GM18502 (cell line): ENCODE measurements around the gene CLEC16A.
"Not testable (repeated sequence)": the region's sequence is repeated elsewhere in the genome, so short reads cannot be mapped to it uniquely, and the experiment has no call there.

Experiments
- ATAC-seq: cut with Tn5 transposase; IDR thresholded peaks from one replicate; pipeline ENCODE4 v1.9.1; 2021; ENCODE audit warnings: mild to moderate bottlenecking; ENCODE audit not compliant: unreplicated experiment, poor library complexity

The CLEC16A gene

DNA sequence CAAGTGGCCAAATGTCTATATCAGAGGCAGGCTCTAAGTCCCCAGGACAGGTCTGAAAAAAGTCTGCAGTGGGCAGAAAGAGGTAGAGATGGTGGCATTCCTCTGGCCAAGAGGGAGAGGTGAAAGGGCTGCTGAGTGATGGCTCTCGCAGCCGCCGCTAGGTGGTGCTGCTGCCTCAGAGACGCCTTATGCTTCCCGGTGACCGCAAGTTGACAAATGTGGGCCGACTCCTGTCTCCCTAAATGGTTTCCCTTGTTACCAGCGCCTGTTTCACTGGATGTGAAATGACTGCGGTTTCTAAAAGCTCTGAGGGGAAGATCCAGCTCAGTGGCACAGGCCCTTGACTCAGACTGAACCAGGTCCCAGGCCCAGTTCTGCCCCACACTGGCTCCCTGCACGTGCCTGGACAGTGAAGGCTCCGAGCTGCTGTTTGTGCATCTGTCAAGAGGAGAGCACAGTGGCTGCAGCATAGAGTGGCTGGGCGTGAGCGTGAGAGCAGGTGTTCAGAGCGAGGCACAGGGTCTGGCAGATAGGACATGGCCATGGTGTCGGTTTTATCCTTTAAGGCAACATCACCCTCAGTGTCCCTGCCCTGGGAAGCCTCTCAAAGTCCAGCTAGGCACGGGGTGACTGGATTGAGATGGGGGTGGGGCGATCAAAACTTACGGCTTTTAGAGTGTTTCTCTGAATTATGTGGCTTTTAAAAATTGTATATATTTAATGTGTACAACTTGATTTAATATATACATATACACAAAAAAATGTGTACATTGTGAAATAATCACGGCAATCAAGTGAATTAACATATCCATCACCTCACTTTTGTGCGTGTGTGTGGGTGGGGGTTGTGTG lies 19.9 kb downstream of the CLEC16A start:
- ATAC-seq, result peak; percentile 36

DNA sequence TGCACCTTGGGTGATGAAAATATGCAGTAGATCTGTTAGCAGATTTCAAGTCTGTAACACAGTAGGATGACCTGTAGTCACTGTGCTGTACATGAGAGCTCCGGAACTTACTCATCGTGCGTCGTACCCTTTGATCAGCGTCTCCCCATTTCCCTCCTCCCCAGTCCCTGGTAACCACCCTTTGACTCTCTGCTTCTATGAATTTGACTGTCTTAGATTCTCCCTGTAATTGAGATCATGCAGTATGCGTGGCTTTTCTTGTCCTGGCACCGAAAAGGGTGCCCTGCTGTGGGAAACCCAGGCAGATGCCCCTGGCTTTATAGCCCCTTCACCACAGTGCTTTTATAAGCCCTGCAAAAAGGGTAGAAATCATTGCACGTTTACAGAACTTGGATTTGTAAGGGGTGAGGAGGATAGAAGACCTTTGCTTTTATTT lies 20.5 kb downstream of the CLEC16A start:
- ATAC-seq, result peak; percentile 51

DNA sequence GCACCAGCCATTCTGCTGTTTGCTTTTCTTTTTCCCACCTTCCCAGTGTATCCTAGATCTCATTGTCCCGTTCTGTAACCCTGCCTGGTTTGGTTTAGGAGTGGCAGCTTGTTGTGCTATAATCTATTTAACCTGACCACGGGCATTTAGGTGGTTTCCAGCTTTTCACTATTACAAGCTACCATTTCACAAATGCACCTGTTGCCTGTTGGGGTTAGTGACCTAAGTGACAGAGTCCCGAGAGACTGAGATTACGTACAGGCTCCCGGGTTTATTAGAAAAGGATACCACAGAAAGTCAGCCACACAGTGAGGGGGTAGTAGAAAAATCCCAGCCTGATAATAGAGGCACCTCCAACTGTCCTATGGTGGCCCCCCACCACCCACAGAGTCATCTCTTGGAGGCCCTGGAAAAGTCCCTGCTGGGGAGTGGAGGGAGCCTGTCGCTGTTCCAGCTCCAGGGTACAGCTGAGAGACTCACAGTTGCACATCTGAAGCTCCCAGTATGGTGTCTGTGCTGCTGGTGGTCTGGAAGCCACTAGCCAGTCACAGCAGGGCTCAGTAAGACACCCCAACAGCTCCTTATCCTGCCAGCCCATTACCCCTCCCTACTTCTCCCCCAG lies 21.2 kb downstream of the CLEC16A start:
- ATAC-seq, result peak; percentile 67

DNA sequence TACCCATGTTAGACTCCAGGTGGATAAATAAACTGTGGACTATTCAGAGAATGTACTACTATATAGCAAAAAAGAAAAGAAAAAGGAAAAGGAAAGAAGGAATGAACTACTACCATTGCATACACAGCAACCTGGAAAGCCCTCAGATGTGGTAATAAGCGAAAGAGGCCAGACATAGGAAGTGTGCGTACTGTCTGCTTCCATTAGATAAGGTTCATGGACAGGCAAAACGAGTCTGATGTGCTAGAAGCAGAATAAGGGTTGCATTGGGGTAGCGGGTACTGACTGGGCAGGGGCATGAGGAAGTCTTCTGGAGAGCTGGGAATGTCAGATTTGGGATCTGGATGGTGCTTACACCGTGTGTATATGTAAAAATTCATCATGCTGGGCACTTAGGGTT lies 21.8 kb downstream of the CLEC16A start:
- ATAC-seq, result no peak

DNA sequence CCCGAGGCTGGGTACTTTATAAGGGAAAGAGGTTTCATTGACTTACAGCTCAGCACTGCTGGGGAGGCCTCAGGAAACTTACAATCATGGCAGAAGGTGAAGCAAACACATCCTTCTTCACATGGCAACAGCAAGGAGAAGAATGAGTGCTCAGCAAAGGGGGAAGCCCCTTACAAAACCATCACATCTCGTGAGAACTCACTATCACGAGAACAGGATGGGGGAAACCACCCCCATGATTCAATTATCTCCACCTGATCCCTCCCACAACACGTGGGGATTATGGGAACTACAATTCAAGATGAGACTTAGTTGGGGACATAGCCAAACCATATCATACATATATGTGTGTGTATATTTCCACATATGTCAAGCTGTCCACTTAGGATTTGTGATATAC lies 22.2 kb downstream of the CLEC16A start:
- ATAC-seq, result not testable (repeated sequence)

DNA sequence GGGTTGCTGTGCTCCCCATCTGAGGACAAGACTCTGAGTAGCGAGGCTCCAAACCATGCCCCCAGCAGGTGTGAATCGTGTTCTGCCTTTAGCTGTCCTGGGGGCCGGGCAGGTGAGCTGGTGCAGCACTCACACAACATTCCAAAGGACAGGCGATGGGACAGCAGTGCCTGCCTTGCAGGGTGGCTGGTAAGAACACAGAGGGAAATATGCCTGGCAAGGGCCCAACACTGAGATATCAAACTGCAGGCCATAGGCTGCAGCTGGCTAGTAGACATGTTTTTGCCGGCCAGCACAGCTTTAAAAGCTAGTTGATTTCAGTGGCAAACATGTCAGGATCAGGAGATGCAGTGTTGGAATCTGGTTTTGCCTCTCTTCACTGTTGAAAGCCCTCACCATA lies 23.6 kb downstream of the CLEC16A start:
- ATAC-seq, result no peak

DNA sequence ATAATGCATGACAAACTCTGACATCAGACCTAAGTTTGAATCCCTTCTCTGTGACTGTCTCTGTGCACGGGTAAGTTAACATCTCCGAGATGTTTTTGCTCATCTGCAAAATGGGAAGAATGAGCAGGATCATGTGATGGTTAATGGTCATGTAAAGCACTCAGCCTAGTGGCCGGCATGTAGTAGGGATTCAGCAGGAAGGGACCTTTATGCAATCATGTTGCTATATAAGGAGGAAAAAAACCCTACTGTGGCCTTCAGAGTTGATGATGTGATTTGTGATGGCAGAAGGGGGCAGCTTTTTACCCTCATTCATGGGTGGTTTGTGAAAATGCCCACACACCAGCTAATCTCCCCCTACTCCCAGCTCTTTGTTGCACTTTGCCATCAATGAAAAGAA lies 24.1 kb downstream of the CLEC16A start:
- ATAC-seq, result no peak

DNA sequence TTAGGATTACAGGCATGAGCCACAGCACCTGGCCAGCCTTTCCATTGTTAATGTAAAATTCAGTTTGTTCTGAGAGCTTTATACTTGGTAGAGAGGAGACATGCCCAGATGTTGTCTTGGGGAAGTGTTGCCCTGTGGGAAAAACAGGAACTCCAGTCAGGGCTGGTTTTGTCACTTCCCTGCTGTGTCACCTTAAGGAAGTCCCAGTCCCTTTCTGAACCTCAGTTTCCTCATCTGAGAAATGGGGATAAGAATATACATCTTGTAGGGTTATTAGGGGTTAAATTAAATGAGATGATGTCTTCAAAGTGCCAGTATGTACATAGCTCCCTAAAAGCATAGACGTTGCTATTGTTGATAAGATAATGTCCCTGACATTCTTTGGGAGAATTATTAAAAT lies 25.3 kb downstream of the CLEC16A start:
- no peak for ATAC-seq

DNA sequence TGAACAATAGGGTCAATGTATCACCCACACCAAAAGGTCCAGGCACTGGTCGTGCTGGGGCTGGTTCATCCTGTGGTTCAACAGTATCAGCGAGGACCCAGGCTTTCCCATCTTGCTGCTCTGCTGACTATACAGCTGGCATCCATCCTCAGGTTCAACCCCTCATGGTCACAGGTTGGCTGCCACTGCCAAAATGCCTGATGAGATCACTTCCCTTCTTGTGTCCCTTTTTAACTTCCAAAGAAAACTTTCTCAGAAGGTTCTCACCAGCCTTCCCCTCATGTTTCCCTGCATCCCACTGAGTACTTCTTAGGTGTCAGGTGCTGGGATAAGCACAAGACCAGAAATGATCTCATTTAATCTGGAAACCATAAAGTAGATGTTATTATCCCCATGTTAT lies 25.7 kb downstream of the CLEC16A start:
- ATAC-seq, result no peak

DNA sequence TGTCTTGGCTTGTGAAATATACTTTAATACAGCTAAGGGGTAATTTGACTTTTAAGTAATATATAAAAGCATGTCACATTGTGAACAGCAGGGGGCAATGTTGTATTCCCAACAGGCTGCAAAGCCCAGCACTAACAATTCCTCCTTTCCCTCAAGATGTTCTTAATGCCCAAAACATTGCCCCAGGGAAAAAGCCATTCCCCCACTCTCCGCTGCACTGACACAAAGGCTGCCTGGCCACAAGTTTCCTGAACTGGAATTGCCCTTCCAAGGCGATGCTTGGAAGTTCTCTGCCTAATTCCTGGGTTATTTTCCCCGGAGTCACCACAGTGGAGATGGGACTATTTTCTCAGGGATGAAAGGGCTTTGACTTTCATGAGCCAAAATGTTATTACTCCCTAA lies 27.2 kb downstream of the CLEC16A start:
- no peak for ATAC-seq

DNA sequence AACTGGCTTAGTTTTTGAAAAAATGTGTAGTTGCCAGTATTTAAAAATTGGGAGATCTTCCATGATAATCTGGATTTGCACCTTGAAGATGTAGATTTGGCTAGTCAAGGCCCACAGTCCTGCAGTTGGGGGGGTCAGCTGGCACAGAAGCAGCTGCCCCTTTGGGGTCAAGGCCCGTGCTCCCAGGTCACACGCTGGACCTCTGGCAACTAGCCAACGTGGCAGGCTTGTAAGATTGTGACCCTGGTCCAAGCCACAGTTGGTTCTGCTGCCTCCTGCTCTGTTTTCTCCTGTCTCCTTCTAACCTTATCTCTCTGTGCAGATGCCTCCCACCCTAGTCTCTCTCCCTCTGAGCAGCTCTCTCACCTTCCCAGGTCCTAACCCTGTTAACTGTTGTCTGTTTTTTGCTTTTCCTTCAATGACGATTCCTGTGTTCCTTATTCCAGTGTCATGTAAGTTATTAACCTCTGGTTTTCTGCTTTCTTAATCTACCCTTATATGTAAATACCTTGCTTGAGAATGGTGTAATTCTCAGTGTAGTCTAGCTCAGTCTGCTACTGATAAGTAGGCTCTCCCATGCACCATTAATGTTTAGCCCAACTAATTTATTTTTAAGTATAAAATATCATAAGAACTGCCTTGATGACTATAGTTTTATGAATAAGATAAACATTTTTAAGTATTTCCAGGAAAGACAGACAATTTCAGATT lies 27.9 kb downstream of the CLEC16A start:
- no peak for ATAC-seq

DNA sequence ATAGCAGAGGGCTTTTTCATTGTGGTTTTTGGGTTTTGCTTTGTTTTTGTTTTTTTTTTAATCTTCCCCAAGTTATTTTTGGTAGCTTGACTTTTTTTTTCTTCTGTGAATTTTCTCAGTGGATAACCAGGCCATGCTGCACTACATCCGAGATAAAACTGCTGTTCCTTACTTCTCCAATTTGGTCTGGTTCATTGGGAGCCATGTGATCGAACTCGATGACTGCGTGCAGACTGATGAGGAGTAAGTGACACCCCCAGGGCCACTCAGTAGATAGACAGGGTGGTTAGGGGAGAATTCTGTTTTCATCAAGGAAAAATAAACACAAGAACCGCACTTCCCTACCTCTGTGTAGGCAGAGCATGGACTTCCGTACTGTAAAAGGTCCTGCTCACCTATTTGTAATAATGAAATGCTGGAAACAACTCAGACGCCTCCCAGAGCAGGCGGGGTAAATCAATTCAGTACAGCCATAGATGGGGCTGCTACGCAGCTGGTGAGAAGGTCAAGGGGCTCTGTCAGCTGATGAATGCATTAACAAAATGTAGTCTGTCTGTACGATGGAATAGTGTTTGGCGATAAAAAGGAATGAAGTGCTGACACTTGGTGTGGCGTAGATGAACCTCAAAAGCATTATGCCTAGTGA lies 28.6 kb downstream of the CLEC16A start:
- no peak for ATAC-seq

DNA sequence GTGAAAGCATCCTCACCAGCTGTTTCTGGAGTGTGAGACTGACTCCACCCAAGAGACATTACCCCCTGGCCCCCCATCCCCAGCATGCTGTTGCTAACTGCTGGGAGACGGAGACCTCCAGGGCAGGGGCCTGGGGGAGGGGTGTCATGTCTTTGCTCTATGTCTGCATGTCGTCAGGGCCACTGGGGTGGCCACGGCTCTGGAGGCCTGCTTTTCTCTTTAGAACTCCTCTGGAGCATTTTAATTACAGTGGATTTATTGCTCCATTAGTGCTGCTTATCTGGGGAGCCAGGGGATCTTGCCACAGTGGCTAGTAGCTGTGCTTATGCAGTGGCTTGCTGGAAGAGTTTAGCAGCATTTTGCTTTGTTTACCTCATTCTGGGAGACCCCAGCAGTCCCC lies 32.3 kb downstream of the CLEC16A start:
- no peak for ATAC-seq

DNA sequence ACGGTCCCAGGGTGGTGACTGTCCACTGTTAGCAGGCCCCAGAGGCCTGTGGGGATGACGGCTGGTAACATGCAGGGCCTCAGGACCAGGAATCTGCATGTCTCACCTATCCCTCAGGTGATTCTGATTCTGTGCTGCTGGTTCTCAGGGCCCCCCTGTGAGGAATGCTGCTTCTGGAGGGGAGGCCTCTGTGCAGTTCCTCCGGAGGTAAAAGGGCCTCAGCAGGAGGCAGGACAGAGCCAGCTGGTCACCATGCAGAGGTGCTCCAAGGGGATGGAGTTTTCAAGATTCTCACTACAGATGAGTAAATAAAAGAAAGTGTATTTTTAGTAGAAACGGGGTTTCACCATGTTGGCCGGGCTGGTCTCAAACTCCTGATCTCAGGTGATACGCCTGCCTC lies 33.8 kb downstream of the CLEC16A start:
- no peak for ATAC-seq

DNA sequence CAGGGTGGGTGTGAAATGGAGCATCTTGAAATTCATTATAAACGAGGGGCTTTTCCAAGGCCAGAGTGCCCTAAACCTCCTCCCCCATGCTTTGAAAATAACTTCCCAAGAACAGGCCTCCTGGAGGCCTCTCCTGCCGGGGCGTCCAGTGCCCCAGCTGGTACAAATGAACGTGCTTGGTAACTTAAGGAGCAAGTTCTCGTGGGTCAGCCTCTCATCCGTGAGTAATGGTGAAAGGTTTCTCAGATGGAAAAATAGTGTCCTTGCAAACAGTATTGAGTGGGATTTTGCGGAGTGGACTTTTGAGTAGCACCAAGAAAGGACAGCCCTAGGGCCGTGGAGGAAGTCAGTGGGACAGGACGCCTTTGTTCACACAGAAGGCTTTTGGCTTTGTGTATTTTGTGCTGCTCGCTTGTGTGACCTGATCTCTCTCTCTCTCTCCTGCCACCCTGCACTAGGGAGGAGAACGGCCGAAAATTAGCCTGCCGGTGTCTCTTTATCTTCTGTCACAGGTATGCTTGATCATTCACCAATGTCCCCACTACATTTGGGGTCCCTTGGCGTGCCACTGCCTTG lies 34.6 kb downstream of the CLEC16A start:
- ATAC-seq, result no peak

DNA sequence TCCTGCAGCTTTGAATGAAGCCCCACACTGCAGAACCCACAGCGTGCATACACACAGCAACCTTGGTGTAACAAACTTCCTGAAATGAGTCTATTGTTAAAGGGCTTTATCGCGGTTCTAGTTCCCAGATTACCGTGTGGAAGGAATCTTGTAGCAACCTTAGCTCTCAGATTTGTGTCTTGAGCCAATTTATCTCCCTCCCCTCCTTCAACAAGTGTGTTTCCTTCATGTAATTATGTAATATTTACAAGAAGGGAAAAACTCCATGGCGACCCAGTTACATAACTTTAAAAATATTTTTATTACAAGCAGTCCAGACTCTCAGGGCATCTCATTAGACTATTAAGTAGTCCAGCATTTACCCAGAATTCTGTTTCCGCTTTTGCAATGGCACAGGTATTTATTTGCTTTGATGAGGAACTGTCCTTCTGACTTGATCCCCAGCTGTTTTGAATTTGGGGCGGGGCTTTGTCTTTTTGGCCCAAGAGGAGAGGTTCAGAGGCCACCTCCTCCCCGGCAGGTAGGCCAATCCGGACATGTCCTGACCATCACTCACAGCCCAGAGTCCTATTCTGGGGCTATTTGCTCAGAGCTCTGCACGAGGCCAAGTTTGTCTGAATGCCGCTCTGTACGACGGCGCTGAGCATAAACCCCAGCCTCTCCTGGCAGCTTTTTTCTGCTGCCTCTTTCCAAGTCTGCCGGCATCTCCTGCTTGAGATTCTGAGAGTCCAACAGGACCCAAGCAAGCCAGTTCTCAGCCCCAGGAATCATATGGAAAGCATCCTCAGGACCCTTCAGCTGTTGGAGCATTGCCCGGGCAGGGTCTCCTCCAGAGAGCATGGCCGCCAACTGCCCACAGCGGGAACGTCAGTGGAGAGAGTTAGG lies 35.6 kb downstream of the CLEC16A start:
- no peak for ATAC-seq

DNA sequence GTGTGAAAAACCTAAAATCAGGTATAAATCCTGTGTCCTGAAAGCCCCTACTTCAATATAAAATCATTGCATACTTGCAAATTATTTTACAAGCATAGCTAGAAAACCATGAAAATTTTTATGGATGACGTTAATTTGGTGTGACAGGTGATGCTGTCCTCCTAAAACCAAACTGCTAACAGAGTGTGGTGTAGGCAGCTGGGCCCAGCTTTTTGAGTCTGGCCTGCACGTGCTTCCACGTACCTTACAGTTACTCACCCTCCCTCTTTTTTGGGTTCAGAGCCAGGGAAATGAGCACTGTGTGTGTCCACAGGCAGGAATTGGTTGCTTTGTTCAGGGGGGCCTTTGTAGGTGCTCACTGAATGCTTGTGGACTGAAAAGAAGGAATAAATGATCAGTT lies 36.4 kb downstream of the CLEC16A start:
- ATAC-seq, result no peak

DNA sequence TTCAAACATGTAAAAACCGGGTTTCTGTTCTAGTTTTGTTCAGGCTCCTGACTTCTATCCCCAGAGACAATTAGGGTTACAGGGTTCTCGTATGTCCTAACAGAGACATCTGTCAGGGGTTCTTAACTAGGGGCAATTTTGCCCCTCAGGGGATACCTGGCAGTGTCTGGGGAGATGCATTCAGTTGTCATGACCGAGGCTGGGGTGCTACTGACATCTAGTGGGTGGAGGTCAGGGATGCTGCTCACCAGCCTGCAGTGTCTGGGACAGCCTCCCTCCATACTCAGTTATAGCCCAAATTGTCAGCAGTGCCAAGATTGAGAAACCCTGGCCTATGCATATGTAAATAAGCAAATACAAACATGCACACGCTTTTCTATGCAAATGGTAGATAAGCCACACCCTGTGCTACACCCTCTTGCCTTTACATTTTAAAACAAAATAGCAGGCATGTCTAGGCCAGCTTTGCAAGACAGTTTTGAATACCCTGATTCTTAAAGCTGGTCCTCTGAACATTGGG lies 37.4 kb downstream of the CLEC16A start:
- ATAC-seq, result peak; percentile 76

DNA sequence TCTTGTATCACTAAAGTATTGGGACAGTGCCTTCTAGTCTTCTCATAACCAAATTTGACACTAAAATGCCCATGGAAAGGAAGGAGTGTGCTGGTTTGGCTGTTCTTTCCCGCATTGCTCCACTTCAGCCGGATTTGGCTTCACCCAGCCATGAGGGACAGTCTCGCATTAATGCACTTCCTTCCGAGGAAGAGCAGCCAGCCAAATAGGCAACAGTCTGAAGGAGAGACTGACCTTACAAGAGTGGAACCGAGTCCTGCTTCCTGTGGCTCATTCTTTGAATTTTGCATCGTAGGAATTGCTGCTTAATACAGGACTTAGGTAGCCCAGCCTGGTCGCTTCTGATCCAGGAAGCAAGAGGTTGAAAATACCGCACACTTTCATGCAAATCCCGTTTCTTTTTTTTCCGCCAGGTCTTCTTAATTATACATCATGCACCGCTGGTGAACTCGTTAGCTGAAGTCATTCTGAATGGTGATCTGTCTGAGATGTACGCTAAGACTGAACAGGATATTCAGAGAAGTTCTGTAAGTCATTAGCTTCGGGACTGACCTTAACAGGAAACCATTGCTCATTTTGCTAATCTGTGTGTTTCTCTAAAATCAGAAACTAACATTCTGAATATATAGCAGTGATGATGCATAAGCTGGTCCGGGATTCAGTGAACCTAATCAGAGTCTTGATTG lies 38.2 kb downstream of the CLEC16A start:
- peak; percentile 45 for ATAC-seq
